Astrocyte of the cerebellum (primary cell): ENCODE data around the gene ZNF610.

Source experiments
- DNase-seq: peaks from one replicate; pipeline ENCODE4 v3.0.0-alpha.2; 2011; ENCODE audit warnings: low read depth
- H3K4me3 ChIP-seq: 2 replicates; pipeline ENCODE4 v1.5.1; 2011; ENCODE audit warnings: mild to moderate bottlenecking, low read depth, low read length, moderate library complexity
- CTCF ChIP-seq: IDR thresholded peaks from 2 replicates; pipeline ENCODE4 v1.5.1; 2012; ENCODE audit warnings: low read length, low read depth, moderate library complexity, mild to moderate bottlenecking; ENCODE audit errors: missing control alignments
- in situ Hi-C: cut with HindIII; loops from 2 replicates; pipeline ENCODE4 v1.10.0; 2017; ENCODE audit warnings: low sequenced_read_pairs

ZNF610 gene

GRCh38 chr19:52343548-52343947 is 7.5 kb downstream of the ZNF610 start:
- H3K4me3 ChIP-seq = no peak overlapping the region
- DNase-seq = no peak
- in situ Hi-C loops = no loop called here
- peak; percentile 9 for TF ChIP-seq CTCF

GRCh38 chr19:52345162-52345561 is 9.1 kb downstream of the ZNF610 start:
- in situ Hi-C loops = no loop called here
- no peak for TF ChIP-seq CTCF
- DNase-seq = no peak
- H3K4me3 ChIP-seq = no peak overlapping the region

- no peak for DNase-seq
- in situ Hi-C loops = no loop called here
- TF ChIP-seq CTCF = no peak
- H3K4me3 ChIP-seq = no peak overlapping the region
Observed at GRCh38 chr19:52351512-52351911, 15.5 kb downstream of the ZNF610 start.

GRCh38 chr19:52366414-52366824 is 30.4 kb downstream of the ZNF610 start:
- TF ChIP-seq CTCF = no peak
- DNase-seq = no peak
- no peak overlapping the region for H3K4me3 ChIP-seq
- in situ Hi-C loops = no loop called here

- in situ Hi-C loops = no loop called here
- H3K4me3 ChIP-seq = peak within 1 kb of the TSS; percentile 94
- no peak for TF ChIP-seq CTCF
- peak; percentile 83 for DNase-seq
Observed at GRCh38 chr19:52369559-52370340, 33.7 kb downstream of the ZNF610 start, which contains the start of gene ZNF880. ZNF880 (plus strand) TSS chr19:52369923; CDS start chr19:52369966, 43 bp downstream.

GRCh38 chr19:52370341-52370710 is 34.3 kb downstream of the ZNF610 start:
- in situ Hi-C loops = no loop called here
- peak overlapping the region; percentile 94 for H3K4me3 ChIP-seq
- no peak for TF ChIP-seq CTCF
- no peak for DNase-seq
